GM20431 (cell line): ENCODE measurements around the gene HASPIN.

Source experiments
- in situ Hi-C: fragments of 300-500 bp; cut with MseI, MboI; formaldehyde crosslinking; loops from one replicate; pipeline ENCODE4 v1.15.0; 2020; ENCODE audit warnings: low sequenced_read_pairs; ENCODE audit not compliant: unreplicated experiment

The HASPIN gene

GRCh38 chr17:3761036-3761917 lies 37.6 kb downstream of the HASPIN start:
- in situ Hi-C loops, result no loop called here

DNA sequence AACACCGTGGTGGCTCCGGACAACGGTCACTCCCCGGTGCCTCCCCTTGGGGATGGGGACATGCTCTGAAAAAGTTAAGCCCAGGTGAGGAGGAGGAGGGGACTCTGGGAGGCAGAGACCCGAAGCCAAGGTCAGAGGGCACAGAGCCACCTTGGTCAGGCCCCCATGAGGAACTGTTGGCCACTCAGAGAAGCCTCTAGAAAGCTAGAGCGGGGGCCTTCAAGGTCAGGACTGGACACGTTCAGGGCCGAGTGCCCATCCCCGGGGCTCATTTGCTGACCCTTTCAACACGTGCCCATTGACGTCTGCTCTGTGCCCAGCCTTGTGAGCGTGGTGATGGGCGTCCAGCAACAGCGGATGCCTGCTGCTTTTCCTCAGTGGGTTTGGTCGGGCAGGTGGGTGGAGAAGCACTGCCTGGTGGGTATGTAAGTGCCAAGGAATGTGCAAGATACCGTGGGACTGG lies 38.2 kb downstream of the HASPIN start:
- in situ Hi-C loops, result no loop called here

GRCh38 chr17:3762922-3763776 lies 39.4 kb downstream of the HASPIN start:
- in situ Hi-C loops, result no loop called here

DNA sequence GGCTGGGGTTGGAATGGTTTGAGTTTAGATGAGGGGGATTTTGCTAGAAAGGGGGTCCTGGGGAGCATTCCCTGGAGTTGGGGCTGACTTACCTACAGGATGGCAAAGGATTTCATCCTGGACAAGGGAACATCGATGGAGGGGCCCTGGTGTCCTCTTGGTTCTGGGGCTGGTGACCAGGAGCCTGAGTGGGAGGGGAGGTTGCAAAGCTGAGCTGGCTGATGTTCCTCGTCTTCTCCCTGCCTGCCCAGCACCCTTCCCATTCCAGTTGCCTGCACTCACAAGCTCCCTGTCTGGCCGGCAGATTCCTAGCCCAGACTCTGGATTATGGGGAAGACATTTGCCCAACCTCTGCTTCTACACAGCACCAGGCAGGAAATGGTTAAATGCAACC lies 40.1 kb downstream of the HASPIN start:
- in situ Hi-C loops, result no loop called here

GRCh38 chr17:3765981-3766380 lies 42.3 kb downstream of the HASPIN start:
- in situ Hi-C loops, result no loop called here

DNA sequence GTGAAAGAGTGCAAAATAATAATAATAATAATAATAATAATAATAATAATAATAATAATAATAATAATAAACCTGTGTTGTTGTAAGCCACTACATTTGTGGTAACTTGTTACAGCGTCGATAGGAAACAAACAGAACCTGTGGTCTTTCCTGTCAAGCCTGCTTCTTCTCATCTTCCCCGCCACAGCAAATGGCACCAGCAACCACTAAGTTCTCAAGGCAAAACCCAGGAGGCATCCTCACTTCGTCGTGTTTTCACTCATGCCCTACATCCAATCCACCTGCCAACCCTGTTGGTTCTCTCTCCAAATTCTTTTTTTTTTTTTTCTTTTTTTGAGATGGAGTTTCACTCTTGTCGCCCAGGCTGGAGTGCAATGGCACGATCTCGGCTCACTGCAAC lies 43.1 kb downstream of the HASPIN start:
- in situ Hi-C loops, result no loop called here

DNA sequence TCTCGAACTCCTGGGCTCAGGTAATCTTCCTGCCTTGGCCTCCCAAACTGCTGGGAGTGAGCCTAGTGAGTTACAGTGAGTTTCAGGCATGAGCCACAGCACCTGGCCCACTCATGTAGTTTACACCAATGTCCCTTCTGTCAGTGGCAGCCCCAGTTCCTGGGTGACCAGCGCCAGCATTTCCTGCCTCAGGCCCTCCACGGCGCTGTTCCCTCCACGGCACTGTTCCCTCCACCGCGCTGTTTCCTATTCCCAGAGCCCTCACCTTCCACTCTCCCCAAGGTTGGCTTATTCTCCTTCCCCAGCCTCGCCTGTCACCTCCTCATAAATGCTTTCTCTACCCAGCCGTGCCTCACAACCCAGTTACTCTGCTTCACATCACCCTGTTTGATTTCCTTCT lies 44.6 kb downstream of the HASPIN start:
- in situ Hi-C loops, result no loop called here

DNA sequence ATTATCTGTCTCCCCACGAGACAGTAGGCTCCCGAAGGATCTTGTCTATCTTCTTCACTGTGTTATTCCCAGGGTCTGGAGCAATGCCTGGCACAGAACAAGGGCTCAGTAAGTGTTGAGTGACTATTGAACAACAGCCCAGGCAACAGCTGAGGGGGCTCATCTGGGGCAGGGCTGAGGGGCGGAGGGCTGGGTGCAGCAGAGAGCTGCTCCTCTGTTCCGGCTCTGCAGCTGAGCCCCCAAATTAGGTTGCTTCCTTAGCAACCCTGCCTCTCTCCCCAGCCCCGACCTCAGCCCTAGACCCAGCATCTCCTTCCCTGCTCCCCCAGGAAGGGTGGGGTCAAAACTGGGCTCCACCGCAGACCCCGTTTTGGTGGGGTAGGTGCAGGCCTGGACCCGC lies 45.1 kb downstream of the HASPIN start:
- in situ Hi-C loops, result no loop called here

- in situ Hi-C loops, result no loop called here
Measured at GRCh38 chr17:3770466-3770865, 46.8 kb downstream of the HASPIN start.

- in situ Hi-C loops, result no loop called here
Measured at GRCh38 chr17:3771140-3771539, 47.4 kb downstream of the HASPIN start.

- in situ Hi-C loops, result no loop called here
Measured at GRCh38 chr17:3772764-3773163, 49.1 kb downstream of the HASPIN start.

GRCh38 chr17:3773511-3773910 lies 49.8 kb downstream of the HASPIN start:
- in situ Hi-C loops, result no loop called here

DNA sequence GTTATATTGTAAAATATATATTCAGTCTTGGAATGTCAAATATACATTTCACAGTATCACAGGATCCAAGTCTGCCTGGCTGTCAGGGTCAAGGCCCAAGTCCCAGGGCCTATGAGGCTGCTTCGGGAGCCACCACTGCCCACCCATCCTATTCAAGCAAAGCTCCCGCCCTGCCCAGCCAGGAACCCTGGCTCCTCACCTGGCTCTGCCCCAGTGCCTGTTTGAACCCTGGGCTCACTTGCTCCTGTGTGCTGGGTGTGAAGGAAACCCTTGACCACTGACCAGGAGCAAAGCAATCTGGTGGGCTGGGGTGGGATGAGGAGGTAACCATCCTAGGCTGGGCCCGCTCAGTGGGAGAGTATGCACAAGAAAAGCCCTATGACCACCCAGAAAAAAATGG lies 50.3 kb downstream of the HASPIN start:
- in situ Hi-C loops, result no loop called here
